Measurements from ENCODE around the gene FCER1G.

DNA sequence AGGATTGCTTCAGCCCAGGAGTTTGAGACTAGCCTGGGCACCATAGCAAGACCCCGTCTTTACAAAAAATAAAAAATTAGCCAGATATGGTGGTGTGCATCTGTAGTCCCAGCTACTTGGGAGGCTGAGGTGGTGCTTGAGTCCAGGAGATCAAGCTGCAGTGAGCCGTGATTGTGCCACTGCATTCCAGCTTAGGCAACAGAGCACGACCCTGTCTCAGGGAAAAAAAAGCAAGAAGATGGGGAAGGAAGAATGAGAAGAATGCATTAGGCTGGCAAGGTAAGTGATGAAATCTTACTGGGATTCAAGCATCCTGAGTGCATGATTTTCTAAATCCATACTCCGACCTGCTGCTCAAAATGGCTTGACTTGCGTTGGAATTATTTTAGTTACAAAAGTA lies 50.2 kb downstream of the FCER1G start:
- TF ChIP-seq POLR2AphosphoS5 (IDR thresholded peaks at IDR 0.05; ENCODE audit: low read depth, low read length), result no peak
- no peak for TF ChIP-seq CREB1 (IDR thresholded peaks at IDR 0.05)
- TF ChIP-seq RBBP5 (IDR thresholded peaks at IDR 0.05; ENCODE audit: borderline replicate concordance, low read depth, low read length), result no peak
- TF ChIP-seq, protein P1, sequence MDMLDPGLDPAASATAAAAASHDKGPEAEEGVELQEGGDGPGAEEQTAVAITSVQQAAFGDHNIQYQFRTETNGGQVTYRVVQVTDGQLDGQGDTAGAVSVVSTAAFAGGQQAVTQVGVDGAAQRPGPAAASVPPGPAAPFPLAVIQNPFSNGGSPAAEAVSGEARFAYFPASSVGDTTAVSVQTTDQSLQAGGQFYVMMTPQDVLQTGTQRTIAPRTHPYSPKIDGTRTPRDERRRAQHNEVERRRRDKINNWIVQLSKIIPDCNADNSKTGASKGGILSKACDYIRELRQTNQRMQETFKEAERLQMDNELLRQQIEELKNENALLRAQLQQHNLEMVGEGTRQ (IDR thresholded peaks at IDR 0.05; ENCODE audit: low read length), result no peak
- no peak for TF ChIP-seq EZH2 (IDR thresholded peaks at IDR 0.05; ENCODE audit: low read depth, low read length, severe bottlenecking)
- TF ChIP-seq, protein P2, sequence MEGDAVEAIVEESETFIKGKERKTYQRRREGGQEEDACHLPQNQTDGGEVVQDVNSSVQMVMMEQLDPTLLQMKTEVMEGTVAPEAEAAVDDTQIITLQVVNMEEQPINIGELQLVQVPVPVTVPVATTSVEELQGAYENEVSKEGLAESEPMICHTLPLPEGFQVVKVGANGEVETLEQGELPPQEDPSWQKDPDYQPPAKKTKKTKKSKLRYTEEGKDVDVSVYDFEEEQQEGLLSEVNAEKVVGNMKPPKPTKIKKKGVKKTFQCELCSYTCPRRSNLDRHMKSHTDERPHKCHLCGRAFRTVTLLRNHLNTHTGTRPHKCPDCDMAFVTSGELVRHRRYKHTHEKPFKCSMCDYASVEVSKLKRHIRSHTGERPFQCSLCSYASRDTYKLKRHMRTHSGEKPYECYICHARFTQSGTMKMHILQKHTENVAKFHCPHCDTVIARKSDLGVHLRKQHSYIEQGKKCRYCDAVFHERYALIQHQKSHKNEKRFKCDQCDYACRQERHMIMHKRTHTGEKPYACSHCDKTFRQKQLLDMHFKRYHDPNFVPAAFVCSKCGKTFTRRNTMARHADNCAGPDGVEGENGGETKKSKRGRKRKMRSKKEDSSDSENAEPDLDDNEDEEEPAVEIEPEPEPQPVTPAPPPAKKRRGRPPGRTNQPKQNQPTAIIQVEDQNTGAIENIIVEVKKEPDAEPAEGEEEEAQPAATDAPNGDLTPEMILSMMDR (IDR thresholded peaks at IDR 0.05; ENCODE audit: control extremely low read depth in 1 of 3, insufficient read depth in 1 of 3, low read depth in 1 of 3, low read length in 3 of 3), result no peak
- no peak for TF ChIP-seq SP1 (IDR thresholded peaks at IDR 0.05; ENCODE audit: low read depth, low read length)
- TF ChIP-seq JUND (IDR thresholded peaks at IDR 0.05; ENCODE audit: low read length), result no peak
- TF ChIP-seq SUZ12 (IDR thresholded peaks at IDR 0.05; ENCODE audit: low read length), result no peak
- TF ChIP-seq POLR2A (IDR thresholded peaks at IDR 0.05; ENCODE audit: control extremely low read depth in 1 of 2, low read depth in 2 of 2, low read length in 2 of 2), result no peak
- TF ChIP-seq MAFK (IDR thresholded peaks at IDR 0.05; ENCODE audit: low read depth, low read length), result no peak
- TF ChIP-seq EGR1 (IDR thresholded peaks at IDR 0.05; ENCODE audit: borderline replicate concordance, low read depth, low read length), result no peak
- no peak for TF ChIP-seq ZNF274 (IDR thresholded peaks at IDR 0.05; ENCODE audit: borderline replicate concordance, extremely low read depth, low read length)
- no peak for TF ChIP-seq POU5F1 (IDR thresholded peaks at IDR 0.05; ENCODE audit: low read depth, low read length)
